Retina (tissue), 1 donor: ENCODE results near the gene ASB2.

Experiments
- DNase-seq: peaks from one replicate; pipeline ENCODE4 v3.0.0-alpha.2; 2016

Gene ASB2

GRCh38 chr14:93898081-93898611 is 78.2 kb downstream of the ASB2 start:
- DNase-seq = no peak

GRCh38 chr14:93897476-93897845 is 78.9 kb downstream of the ASB2 start:
- DNase-seq = no peak

GRCh38 chr14:93895023-93895604 is 81.3 kb downstream of the ASB2 start:
- no peak for DNase-seq

GRCh38 chr14:93893661-93894261 is 82.6 kb downstream of the ASB2 start:
- DNase-seq = no peak

GRCh38 chr14:93892923-93893558 is 83.3 kb downstream of the ASB2 start:
- DNase-seq = peak; percentile 87

- no peak for DNase-seq
Observed at GRCh38 chr14:93892505-93892839, 83.9 kb downstream of the ASB2 start.

- DNase-seq = no peak
Observed at GRCh38 chr14:93891756-93892504, 84.4 kb downstream of the ASB2 start.

- no peak for DNase-seq
Observed at GRCh38 chr14:93889739-93890483, 86.5 kb downstream of the ASB2 start.

GRCh38 chr14:93888995-93889394 is 87.4 kb downstream of the ASB2 start:
- no peak for DNase-seq

- DNase-seq = no peak
Observed at GRCh38 chr14:93884950-93885349, 91.4 kb downstream of the ASB2 start.
